ENCODE measurements around the gene CHCHD10.

- TF ChIP-seq EZH2 (IDR thresholded peaks at IDR 0.05) (no peak), POLR2AphosphoS5 (IDR thresholded peaks at IDR 0.05; ENCODE audit: borderline replicate concordance, low read depth, low read length) (no peak)
Observed at GRCh38 chr22:23755711-23756110, 12.1 kb downstream of the CHCHD10 start.
